Measurements from ENCODE around the gene TAOK2.

TAOK2 gene

DNA sequence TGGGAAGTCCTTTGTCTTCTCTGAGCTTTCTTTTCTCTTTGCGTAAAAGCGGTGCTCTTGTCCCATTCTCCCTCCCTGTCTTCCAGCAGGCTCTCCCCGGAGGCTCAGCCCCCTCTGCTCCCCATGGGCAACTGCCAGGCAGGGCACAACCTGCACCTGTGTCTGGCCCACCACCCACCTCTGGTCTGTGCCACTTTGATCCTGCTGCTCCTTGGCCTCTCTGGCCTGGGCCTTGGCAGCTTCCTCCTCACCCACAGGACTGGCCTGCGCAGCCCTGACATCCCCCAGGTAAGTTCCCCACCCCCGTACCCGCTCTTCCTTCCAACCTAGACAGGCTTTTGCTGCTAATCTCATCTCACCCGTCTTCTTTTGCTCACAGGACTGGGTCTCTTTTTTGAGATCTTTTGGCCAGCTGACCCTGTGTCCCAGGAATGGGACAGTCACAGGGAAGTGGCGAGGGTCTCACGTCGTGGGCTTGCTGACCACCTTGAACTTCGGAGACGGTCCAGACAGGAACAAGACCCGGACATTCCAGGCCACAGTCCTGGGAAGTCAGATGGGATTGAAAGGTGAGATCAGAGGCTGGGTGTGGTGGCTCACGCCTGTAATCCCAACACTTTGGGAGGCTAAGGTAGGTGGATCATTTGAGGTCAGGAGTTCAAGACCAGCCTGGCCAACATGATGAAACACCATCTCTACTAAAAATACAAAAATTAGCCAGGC, 10.5 kb upstream of the TAOK2 start:
- DNase-seq = no peak

DNA sequence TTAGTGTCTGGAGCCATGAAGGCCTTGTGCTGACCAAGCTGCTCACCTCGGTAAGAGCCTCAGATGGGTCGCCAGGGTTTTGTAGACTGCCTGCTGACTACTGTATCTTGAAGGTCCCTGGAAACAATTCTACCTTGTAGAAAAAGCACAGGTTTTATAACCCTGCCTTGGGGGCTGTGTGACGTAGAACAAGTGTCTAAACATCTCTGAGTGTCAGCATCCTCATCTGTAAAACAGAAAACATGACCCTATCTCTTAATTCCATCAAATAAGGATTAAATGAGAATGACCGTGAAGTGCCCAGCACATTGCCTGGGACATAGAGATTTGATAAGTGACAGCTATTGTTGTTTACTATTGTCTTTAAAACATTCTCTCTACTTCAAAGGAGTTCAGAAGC, 5.5 kb upstream of the TAOK2 start:
- DNase-seq = no peak

DNA sequence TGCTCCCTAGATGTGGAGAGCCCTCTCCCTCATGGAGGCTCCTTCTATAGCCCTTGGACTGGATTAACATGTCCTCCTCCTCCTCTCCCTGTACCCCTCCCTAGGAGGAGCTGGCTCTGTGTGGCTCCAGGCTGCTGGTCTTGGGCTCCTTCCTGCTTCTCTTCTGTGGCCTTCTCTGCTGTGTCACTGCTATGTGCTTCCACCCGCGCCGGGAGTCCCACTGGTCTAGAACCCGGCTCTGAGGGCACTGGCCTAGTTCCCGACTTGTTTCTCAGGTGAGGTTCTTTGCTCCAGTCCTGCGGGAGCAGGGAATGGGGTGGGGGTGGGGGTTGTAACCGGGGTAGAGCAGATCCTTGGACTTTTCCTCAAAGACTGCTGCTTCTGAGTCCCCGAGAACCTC, 2.4 kb upstream of the TAOK2 start:
- DNase-seq = no peak

DNA sequence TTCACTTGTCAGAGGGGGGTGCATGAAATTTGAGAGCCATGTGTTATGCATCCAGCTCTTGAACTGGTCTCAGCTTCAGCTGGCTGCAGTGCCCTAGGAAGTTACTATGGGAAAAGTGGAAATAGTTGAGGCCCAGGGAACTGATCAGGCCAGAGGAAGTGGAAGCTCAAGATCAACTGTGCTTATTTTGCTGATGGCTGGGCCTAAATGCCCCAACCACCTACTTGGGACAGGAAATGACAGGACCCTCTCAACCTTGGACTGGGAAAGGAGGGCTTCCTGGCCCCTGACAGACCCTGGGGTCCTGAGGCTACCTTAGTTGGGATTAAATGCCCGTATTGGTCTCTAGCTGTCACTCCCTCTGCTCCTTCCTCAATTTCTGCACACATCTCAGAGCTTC, 1.2 kb upstream of the TAOK2 start:
- no peak for DNase-seq

DNA sequence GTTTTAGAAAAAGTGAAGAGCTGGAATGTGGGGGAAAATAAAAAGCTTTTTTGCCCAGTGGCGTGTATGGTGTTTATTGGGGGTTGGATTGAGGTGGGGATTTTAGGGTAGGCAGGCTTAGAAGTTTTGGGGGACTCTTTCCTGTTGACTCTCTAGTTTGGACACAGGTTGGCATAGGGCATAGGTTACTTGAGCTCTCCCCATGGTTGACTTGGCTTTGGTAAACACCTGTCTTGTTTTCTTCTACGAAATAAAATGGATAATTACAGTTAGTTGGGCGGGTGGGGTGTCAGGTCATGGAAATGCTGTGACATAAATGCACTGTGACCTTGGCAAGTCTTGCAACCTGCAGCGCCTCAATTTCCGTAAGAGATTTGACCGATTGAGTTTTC, 680 bp upstream of the TAOK2 start:
- DNase-seq = no peak

DNA sequence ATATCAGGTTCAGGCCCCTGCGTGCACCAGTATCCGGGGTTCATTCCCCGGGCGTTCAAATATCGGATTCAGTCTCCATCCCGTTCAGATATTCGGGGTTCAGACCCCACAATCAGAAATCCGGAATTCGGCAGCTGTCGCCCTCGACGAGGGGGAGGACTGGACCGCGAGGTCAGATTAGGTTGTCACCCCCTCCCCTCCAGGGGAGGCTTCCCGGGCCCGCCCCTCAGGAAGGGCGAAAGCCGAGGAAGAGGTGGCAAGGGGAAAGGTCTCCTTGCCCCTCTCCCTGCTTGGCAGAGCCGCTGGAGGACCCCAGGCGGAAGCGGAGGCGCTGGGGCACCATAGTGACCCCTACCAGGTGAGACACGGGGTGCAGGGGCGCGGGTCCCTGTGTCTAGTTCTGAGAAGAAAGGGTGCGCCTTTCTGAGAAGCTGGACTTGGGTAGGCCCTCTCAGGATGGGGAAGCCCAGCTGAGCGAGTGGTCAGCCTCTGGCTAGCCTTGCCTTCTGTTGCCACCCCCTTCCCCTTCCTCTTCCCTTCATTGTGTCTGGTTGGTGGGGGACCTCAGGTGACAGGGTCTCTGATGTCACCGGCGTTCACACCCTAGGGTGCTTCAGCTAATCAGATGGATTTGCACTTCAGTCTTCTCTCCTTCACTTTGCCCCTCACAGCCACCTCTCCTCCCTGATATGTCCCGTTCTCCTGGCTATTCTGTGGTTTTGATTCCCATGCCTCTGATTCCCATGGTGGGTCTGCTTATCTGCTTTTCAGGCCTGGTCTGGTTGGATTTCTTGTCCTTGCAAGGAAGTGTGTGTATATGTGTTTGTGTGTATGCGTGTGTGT, 844 bp downstream of the TAOK2 start:
- DNase-seq = no peak

DNA sequence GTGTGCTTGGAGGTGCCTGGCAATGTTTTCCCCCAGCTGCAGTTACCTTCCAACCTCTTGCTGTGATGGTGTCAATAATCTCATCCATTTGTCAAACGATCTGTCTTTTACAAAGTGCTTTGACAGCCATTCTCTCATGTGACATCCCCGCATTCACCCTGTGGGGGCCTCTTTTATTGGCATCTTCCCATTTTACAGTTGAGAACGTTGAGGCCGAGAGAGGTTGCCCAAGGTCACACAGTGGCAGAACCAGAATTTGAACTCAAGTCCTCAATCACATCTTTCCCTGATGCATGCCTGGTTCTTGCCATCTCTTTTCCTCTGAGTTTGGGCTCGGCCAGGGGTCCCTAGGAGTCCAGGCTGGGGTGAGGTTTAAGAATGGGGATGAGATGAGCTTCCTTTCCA, 1.5 kb downstream of the TAOK2 start:
- DNase-seq = no peak

DNA sequence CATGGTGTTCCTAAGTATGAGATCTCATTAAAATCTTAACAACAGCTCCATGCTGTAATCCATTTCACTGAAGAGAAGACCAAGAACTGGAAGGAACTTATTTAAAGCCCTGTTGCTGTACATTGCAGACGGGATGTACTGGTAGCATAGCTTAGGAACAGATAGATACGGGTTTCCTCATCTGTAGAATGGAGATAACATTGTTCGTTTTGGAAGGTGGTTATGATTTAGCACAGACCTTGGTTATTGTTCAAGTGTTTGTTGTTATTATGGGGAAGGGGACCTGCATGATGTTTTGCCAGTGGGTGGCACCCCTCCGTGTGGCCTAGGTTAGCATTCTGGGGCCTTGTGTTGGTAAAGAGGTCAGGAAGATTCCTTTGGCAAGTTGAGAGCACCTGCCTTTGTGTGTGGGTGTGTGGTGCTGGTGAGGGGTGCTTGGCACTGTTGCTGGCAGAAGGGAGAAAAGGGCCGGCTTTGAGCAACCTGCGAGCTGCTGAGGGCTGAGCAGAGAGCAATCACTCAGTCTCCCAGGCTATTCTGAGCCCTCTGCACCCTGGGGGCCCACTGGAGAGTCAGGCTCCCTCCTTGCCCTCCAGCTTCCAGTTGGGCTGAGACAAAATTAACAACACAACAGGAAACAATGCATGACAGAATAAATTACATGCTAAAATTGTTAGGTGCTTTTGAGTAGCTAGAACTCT, 2.3 kb downstream of the TAOK2 start:
- DNase-seq = no peak

DNA sequence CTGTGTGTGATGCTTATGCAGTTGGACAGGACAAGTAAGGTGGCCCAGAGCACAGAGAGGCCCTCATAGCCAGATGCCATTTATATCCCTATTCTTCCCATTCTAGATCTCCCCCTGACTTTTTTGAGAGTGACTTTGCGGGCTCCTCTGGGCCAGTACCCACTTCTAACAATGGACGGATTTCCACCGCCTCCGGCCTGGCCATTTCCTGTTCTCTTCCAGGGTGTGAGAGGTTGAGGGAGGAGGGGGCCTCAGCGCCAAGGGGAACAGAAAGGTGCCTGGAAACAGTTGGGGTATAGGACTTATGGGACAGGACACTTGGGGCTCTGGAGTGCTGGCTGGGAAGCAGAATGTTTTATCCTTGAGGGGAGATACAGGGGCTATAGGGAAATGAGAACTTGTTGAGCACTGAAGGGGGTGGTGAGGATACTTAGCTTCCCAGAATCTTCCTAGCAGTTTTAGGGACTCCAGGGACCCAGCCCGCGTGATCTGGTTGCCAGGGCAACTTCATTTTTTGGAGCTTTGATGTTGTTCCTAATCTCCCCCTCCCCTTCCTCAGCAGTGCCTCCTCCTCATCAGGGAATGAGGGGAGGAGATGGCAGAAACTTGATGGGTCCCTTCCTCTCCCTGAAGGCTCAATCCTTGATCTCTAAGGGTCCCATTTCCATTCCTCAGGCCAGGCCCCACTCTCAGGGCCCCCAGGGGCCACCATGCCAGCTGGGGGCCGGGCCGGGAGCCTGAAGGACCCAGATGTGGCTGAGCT, 3.6 kb downstream of the TAOK2 start:
- DNase-seq = no peak

DNA sequence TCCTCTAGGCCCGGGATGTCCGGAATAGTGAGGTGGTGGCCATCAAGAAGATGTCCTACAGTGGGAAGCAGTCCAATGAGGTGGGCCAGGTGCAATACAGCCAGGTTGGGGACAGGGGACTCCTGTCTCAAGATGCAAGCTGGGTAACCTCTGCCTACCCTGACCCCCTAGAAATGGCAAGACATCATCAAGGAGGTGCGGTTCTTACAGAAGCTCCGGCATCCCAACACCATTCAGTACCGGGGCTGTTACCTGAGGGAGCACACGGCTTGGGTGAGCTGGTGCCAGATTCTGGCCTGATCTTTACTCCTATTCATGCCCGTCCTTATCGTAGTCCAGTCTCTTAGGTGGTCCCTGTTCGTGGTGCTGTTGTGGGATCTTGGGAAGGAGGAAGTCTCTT, 4.4 kb downstream of the TAOK2 start:
- DNase-seq = no peak

DNA sequence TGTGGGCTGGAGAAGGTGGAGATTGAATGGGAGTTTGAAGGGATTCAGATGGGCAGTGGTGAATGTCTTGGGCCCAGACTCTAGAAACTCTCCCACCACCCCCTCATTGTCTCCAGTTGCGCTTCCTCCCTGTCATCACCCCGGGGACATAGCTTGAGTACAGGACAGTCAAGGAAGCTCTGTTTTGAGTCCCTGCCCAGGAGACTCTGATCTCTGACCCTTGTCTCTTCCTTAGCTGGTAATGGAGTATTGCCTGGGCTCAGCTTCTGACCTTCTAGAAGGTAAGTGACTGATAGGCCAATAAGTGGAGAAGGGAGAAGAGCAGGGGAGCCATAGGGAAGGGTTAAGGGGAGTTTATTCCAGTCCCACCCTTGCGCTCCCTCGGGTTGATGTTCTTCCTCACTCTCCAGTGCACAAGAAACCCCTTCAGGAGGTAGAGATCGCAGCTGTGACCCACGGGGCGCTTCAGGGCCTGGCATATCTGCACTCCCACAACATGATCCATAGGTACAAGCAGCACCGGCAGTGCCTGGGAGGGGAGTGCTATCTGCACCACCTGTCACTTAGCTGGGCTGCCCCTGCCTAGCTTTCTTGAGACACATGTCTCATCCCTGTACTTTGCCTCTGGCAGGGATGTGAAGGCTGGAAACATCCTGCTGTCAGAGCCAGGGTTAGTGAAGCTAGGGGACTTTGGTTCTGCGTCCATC, 5.0 kb downstream of the TAOK2 start:
- no peak for DNase-seq

DNA sequence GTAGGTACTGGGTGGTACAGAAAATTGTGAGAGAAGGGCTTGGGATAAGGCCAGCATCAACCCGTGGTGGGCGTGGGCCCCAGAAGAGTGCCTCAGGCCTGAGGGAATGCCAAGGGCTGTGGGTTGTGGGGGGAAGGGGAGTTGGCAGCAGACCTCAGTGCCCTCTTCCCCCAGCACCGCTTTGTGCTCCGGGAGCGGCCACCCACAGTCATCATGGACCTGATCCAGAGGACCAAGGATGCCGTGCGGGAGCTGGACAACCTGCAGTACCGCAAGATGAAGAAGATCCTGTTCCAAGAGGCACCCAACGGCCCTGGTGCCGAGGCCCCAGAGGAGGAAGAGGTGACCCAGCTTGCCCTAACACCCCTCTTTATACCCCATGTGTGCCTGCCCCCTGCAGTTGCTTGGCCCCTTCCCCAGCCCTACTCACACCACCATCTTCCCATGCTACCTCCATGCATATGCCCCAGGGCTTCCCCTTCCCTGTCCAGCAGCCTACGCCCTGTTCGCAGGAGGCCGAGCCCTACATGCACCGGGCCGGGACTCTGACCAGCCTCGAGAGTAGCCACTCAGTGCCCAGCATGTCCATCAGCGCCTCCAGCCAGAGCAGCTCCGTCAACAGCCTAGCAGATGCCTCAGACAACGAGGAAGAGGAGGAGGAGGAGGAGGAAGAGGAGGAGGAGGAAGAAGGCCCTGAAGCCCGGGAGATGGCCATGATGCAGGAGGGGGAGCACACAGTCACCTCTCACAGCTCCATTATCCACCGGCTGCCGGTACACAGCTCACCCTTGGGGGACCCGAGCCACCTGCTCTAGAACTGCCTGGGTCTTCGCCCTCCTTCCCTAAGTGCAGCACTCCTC, 9.1 kb downstream of the TAOK2 start:
- DNase-seq = no peak

DNA sequence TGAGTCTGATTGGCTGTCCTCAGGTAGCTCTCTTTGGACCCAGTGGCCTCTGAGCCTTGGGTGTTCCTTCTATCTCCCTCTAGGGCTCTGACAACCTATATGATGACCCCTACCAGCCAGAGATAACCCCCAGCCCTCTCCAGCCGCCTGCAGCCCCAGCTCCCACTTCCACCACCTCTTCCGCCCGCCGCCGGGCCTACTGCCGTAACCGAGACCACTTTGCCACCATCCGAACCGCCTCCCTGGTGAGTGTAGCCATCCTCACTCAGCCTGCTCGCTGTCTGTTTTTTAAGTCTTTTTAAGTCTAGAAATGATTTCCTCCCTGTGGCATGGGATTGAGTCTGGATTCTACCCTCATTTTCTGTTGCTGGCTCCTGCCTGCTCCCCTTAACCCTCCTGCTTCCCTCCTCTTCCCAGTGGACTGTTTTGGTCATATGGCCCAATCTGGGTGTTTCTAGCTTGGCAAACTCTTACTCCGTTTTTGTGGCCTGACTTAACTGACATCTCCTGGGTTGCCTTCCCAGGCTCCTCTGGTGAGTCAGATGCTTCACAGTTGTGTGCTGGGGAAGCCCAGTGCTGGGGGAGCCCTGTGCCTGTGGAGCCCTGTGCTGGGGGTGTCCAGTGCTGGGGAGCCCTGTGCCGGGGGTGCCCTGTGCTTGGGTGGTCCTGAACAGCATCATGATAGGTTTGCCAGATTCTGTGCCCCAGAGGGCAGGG, 9.9 kb downstream of the TAOK2 start:
- no peak for DNase-seq

DNA sequence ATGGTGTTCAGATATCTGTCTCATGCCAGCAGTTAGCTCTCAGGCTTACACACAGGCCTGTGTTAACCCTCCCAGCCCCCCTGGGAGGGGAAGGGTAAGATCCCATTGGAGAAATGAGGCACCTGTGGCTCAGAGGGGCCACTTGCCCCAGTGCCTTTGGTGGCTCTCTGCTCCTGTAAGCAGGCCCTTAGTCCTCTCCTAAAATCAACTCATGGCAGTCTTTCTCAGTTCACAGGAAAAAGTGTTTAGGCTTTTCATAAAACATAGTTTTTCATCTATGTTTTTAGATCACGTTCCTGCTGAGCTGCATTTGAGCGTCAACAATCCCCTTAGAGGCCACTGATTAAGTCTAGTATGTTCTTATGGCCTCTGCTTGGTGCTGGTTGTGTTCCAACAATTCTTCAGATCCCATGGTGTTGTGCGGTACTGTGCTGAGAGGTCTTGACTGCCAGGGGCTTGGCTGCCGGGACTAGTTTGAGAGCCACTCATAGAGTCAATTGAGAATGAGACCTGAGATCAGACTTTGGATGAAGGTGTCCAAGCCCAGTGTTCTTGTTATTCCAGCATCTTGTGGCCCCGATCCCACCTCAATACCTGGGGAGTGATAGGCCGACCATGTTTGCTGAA, 10.6 kb downstream of the TAOK2 start:
- no peak for DNase-seq

DNA sequence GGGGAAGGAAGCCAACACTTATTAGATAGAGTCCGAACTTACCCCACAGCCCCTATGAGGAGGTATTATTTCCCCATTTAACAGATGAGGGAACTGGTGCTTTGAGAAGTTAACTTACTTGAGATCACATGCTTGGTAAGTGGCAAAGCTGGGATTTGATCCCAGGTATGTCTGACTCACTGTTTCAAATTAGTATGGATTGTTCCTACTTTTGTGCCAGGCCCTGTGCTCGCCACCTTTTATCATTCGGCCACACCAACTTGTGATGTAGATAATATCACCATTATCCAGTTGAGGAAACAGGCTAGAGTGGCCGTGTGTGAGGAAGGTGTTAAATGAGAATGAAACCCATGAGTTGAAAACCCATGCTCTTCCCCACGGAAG, 11.1 kb downstream of the TAOK2 start:
- DNase-seq = no peak

DNA sequence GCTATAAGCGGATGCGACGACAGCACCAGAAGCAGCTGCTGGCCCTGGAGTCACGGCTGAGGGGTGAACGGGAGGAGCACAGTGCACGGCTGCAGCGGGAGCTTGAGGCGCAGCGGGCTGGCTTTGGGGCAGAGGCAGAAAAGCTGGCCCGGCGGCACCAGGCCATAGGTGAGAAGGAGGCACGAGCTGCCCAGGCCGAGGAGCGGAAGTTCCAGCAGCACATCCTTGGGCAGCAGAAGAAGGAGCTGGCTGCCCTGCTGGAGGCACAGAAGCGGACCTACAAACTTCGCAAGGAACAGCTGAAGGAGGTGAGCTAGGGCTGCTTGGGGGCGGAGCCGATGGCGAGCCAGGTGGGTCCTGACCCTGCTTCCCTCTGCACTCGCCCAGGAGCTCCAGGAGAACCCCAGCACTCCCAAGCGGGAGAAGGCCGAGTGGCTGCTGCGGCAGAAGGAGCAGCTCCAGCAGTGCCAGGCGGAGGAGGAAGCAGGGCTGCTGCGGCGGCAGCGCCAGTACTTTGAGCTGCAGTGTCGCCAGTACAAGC, 11.7 kb downstream of the TAOK2 start:
- DNase-seq = no peak

DNA sequence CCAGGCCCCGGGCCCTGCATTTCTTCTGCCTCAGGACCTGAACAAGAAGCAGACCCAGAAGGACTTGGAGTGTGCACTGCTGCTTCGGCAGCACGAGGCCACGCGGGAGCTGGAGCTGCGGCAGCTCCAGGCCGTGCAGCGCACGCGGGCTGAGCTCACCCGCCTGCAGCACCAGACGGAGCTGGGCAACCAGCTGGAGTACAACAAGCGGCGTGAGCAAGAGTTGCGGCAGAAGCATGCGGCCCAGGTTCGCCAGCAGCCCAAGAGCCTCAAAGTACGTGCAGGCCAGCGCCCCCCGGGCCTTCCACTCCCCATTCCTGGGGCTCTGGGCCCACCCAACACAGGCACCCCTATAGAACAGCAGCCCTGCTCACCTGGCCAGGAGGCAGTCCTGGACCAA, 12.6 kb downstream of the TAOK2 start:
- DNase-seq = no peak

DNA sequence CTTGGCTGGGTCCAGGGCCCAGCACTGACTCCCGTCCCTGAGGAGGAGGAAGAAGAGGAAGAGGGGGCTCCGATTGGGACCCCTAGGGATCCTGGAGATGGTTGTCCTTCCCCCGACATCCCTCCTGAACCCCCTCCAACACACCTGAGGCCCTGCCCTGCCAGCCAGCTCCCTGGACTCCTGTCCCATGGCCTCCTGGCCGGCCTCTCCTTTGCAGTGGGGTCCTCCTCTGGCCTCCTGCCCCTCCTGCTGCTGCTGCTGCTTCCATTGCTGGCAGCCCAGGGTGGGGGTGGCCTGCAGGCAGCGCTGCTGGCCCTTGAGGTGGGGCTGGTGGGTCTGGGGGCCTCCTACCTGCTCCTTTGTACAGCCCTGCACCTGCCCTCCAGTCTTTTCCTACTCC, 13.3 kb downstream of the TAOK2 start:
- DNase-seq = no peak

DNA sequence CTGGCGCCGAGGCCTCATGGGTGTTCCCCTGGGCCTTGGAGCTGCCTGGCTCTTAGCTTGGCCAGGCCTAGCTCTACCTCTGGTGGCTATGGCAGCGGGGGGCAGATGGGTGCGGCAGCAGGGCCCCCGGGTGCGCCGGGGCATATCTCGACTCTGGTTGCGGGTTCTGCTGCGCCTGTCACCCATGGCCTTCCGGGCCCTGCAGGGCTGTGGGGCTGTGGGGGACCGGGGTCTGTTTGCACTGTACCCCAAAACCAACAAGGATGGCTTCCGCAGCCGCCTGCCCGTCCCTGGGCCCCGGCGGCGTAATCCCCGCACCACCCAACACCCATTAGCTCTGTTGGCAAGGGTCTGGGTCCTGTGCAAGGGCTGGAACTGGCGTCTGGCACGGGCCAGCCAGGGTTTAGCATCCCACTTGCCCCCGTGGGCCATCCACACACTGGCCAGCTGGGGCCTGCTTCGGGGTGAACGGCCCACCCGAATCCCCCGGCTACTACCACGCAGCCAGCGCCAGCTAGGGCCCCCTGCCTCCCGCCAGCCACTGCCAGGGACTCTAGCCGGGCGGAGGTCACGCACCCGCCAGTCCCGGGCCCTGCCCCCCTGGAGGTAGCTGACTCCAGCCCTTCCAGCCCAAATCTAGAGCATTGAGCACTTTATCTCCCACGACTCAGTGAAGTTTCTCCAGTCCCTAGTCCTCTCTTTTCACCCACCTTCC, 13.9 kb downstream of the TAOK2 start:
- DNase-seq = no peak

Measured in right hindlimb (tissue), 1 donor.